HG03442 (cell line): Measurements from ENCODE around the gene RNF13.
"Not testable (repeated sequence)": the region's sequence is repeated elsewhere in the genome, so short reads cannot be mapped to it uniquely, and the experiment has no call there.

Source experiments
- ATAC-seq: cut with Tn5 transposase; IDR thresholded peaks from one replicate; pipeline ENCODE4 v1.9.1; 2021; ENCODE audit warnings: mild to moderate bottlenecking, moderate library complexity; ENCODE audit not compliant: unreplicated experiment

RNF13 gene

DNA sequence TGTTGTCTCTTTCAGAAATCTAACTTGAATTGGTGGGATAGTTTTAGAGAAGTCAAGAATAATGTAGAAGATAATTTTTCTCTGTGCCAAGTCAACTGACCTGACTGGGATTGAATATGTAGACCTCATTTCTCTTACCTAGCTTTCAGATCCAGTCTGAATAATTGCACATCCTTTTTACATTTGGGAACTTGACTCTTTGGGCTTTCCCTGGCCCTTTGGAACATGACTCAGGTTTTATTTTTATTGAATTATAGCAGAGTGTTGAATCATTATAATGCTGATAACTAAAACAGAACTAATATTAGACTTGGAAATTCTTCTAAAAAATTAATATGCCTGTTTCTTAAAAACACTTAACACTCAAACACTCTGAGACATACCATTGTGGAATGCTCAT is 81.2 kb downstream of the RNF13 start:
- ATAC-seq = no peak

DNA sequence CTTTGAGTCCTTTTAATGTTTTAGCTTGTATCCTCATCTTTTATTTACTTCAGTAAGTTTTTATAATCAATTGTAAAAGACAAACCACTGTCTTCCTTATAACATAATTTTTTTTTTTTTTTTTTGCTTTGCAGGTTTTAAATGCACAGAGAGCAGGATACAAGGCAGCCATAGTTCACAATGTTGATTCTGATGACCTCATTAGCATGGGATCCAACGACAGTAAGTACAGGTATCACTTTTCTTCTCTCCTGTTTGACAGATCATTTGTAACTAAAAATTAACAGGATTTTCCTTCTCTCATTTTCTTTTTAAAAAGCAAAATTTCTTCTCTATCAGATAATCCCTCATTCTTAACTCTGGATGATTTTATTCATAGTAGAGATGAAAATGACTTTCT is 82.3 kb downstream of the RNF13 start:
- ATAC-seq = no peak

DNA sequence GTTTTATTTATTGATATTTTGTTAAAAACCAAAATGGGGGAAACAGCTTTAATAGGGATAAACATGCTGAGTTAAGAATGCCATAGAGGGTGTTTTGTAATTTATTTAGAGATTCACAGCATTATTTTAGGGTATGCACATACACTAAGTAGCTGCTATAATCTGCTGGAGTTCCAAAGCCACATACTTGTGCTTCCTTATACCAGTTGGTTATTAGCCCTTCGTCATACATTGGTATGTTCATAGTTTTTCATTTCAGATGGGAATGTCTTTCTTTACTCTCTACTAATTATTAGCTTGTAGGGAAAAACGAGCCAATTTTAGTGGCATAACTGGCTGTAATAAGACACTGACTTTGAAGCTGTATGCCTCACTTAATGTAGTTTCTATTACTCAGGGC is 82.8 kb downstream of the RNF13 start:
- ATAC-seq = no peak

DNA sequence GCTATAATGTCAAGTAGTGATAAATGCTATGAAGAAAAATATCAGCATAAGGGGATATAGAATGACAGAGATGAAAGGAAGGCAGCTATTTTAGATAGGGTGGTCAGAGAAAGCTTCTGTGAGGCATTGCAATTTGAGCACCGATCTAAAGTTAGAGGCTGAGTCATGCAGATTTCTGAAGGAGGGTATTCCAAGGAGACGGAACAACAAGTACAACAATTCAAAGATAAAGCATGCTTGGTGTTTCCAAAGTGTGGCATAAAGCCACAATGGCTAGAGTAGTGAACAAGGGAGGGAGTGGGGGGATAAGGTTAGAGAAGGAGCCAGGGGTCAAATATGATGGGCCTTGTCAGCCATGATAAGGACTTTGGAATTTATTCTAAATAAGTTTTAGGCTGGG is 85.8 kb downstream of the RNF13 start:
- no peak for ATAC-seq

DNA sequence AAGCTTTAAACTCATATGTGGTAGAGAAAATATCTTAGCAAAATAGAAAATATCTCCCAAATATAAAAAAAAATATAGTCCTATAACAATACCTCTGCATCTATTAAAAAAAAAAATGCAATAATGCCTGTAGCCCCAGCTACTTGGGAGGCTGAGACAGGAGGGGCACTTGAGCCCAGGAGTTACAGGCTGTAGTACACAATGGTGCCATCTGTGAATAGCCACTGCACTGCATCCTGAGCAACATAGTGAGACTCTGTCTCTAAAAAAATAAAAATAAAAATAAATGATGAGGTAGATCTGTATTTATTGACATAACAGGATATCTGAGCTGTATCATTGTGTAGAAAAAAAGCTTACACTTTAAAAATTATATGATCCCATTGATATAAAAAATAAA is 87.3 kb downstream of the RNF13 start:
- no peak for ATAC-seq

DNA sequence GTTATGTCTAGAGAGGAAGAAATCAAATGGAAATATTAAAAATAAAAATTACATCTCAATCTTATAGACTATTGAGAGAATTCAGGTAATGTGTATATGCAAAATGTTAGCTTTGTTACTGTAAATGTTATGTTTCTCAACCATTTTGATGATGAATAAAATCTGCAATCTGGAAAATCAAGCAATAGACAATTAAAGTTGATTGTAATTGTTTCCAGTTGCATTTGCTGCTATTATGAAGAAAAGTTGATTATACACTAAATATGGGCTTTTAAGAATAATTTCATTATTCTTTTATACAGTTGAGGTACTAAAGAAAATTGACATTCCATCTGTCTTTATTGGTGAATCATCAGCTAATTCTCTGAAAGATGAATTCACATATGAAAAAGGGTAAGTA is 88.8 kb downstream of the RNF13 start:
- no peak for ATAC-seq

DNA sequence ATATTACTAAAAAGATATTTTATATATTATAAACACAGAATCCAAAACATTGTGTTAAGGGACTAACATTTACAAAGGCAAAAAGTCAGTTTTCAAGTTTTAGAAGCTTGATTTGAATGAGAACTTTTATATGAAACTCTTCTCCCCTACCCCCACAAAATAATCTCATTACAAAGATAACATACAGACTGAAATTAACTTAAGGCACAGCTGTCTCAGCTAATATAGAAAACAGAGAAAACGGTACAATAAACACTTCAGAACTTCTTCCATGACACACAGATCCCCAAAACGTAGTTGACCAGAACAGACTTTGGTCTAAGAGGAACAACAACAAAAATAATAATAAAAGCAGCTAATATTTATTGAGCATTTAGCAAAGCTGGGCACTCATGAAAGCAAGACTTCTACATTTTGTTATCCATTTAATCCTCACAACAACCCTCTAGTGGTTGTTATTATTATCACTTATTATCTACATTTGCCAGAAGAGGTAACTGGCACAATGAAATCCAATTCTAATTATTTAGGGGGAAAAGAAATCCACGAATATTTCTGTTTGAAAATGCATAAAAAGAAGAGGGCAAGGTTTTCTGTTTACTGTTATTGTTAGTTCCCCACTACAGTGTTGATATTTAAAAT is 89.6 kb downstream of the RNF13 start:
- no peak for ATAC-seq

DNA sequence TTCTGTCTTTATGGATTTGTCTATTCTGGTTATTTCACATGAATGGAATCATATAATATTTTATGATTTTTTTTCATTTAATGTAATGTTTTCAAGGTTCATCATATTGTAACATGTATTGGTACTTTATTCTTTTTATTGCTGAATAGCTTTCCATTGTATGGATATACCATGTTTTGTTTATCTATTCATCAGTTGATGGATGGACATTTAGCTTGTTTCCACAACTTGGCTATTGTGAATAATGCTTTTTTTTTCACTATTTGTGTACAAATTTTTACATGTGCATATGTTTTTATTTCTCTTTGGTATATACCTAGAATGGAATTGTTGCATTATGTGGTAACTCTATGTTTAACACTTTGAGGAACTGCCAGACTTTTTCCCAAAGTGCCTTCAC is 93.0 kb downstream of the RNF13 start:
- ATAC-seq = no peak

DNA sequence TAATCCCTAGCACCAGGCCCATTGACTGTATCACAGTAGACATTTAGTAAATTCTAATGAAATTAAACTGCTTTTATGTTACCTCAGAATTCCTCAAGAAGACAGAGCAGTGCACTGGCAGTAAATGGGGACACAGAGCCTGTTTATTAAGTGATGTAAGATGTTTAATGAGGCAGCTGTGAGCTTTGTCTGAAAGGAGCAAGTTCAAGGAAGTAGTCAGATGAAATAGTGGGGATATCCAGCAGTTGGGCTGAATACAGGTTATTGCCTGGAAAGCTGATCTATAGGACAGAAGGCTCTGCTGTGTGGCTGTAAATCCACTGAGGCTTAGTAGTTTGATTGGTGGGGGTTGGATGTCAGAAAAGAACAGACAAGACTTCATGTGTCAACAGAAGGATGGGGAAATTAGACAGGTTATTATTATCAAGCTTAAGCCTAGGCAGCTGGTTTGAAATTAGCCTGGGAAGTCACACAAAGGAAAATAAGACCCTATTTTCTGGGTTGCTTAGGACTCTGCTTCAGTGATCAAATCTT is 95.5 kb downstream of the RNF13 start:
- ATAC-seq = no peak

DNA sequence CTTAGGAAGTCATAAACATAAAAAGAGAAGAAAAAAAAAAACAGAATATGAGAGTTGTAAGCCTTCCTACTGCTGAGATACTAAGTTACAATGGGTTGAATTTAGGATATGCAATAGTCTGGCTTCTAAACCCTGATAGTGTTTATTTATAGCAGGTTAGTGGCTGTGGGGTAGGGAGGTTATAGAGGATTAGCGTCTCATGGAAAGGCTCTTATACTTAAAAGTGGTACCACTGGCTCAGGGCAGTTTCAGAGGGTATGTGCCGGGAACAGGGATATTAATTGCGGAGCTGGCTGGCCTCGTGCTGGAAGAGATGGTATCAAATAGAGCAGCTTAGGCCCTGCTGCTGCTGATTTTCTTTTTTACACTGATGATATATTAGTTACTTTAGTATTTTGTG is 96.9 kb downstream of the RNF13 start:
- no peak for ATAC-seq

DNA sequence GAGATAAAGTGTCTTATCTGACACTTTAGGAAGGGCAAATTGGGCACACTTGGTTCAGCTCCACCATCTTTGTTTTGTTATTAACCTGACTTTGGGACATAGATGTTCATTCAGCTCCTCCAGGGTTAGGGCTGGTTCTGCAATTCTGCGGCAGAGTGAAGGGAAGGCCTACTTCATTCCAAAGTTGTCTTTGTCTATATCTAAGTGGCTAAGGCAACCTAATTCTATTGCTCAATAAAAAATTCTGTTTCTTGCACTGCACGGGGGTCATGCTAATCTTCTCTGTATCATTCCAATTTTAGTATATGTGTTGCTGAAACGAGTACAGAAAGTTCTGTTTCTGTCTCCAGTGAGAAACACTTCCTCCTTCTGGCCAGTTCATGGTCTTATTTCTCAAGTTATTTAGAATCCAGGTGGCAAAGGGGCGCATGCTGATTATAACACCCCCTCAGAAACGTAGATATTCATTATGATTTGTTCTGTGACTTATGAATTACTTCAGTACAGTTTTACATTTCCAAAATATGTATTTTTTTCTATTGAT is 104.2 kb downstream of the RNF13 start:
- ATAC-seq = no peak

DNA sequence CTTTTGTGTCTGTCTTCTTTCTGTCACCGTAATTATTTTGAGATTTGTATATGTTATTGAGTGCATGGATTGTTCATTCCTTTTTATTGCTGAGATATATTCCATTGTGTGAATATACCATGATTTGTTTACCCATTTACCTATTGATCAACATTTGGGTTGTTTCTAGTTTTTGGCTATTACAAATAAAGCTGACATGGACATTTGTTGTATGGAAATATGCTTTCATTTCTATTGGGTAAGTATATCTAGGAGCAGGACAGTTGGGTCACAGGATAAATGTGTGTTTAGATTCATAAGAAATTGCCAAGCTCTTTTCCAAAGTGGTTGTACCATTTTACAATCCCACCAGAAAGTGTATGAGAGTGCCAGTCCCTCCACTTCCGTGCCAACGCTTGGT is 106.5 kb downstream of the RNF13 start:
- no peak for ATAC-seq

DNA sequence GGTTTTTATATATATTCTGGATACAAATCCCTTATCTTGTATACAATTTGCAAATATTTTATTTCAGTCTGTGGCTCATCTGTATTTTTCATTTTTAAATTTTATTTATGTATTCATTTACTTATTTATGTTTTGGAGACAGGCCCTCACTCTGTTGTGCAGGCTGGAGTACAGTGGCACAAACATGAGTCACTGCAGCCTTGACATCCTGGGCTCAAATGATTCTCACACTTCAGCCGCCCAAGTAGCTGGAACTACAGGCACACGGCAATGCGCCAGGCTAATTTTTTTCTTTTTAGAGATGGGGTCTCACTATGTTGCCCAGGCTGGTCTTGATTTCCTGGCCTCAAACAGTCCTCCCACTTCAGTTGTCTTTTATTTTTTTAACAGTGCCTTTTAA is 107.1 kb downstream of the RNF13 start:
- no peak for ATAC-seq

DNA sequence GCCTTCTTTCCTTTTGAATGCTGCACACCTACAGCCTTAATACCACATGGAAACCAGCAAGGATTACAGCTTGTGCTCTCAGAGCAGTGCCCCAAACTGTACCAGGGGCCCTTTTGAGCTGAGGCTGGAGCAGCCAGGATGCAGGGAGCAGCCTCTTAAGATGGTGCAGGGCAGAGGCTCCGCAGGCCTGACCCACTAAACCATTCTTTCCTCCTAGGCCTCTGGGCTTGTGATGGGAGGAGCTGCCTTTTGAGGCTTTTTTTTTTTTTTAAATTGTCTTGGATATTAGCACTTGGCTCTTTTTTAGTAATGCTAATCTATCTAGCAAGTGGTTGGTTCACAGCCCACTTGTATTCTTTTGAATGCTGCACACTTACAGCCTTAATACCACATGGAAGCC is 120.0 kb downstream of the RNF13 start:
- ATAC-seq = no peak

DNA sequence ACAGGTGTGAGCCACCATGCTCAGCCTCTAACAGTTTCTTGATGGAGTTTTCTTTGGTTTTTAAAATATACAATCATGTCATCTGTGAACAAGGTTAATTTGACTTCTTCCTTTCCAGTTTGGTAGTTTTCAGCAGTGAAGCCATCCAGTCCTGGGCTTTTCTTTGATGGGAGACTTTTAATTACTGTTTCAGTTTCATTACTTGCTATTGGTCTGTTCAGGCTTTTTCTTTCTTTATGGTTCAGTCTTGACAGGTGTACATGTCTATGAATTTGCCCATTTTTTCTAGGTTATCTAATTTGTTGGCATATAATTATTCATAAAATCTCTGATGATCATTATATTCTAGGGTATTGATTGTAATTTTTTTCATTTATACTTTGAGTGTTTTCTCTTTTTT is 120.8 kb downstream of the RNF13 start:
- no peak for ATAC-seq

DNA sequence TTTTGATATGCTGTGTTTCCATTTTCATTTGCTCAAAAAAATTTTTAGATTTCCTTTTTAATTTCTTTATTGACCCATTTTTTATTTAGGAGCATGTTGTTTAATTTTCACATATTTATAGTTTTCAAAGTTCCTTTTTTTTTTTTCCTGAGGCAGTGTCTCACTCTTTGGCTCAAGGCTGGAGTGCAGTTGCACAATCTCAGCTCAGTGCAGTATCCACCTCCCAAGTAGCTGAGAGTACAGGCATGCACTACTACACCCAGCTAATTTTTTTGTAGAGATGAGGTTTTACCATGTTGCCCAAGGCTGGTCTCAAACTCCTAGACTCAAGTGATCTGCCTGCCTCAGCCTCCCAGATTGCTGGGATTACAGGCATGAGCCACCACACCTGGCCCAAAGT is 121.5 kb downstream of the RNF13 start:
- no peak for ATAC-seq

DNA sequence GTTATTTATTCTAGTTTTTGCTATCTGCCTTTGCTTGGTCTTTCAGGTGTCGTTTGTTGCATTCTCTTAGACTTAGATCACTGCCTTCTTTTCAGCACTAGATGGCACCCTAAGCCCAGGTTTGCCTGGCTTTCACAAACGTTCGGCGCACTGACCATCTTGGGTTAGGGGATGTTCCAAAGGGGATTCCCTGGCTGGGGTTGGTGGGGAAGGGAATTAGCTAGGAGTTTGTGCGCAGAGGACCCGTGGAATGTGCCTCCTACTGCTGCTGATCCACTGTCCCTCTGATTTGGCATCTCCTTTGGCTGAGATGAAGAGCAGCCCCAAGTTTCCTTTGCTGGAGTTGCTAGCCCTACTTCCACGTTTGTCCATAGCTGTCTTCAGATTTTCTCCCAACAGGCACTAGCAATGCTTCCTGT is 123.8 kb downstream of the RNF13 start:
- peak; percentile 74 for ATAC-seq

DNA sequence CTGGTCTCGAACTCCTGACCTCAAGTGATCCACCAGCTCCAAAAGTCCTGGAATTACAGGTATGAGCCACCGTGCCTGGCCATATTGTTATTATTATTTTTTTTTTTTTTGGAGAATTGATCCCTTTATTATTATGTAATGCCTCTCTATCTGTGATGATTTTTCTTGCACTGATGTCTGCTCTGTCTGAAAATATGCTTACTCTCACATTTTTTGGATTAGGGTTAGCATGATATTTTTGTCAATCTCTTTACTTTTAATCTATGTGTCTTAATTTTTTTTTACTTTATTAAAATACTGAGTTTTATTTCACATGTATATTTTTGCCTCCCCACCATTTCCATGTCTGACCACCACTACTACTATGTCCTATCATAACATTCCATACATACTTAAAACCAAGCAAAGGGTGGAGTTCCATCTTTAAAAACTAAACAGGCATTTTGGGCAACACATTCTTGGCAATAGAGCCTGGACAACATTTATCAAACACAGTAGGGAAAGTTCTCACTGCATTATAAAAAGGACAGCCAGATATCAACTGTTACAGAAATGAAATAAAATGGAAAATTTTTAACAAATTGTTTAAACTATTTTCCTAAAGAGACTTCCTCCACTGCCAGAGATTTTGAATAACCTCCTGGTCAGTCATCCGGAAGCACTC is 125.5 kb downstream of the RNF13 start:
- ATAC-seq = not testable (repeated sequence)

DNA sequence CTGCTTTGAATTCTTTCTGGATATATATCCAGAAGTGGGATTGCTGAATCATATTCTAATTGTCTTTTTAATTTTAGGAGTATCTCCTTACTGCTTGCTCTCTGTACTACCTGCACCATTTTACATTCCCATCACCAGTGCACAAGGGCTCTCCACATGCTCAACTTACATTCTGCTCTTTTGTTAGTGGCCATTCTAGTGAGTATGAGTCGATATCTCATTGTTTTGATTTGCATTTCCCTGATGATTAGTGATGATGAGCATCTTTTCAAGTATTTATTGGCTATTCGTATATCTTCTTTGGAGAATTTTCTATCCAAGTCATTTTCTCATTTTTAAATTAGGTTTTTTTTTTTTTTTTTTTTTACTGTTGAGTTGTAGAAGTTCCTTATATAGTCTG is 128.2 kb downstream of the RNF13 start:
- ATAC-seq = no peak

DNA sequence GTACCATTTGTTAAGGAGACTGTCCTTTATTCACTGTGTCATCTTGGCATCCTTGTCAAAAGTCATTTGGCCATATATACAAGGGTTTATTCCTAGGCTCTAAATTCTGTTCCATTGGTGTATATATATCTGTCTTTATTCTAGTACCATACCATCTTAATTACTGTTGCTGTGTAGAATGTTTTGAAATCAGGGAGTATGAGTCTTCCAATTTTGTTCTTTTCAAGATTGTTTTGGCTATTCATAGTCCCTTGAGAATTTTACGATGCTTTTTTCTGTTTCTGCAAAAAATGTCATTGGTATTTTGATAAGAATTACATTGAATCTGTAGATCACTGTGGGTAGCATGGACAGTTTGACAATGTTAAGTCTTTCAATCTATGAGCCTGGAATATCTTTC is 128.9 kb downstream of the RNF13 start:
- ATAC-seq = no peak

DNA sequence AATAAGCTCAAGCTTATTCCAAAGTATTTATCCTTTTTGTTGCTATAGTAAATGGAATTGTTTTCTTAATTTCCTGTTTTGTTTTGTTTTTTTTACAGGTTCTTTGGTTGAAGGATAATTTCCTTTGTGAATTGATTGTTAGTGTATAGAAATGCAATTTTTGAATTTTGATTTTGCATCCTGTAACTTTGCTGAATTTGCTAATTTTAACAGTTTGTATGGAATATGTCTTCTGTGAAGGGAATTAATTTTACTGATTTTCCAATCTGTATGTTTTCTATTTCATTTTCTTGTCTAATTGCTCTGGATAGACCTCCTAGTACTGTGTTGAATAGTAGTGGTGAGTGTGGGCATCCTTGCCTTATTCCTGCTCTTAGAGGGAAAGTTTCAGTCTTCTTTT is 129.4 kb downstream of the RNF13 start:
- no peak for ATAC-seq

DNA sequence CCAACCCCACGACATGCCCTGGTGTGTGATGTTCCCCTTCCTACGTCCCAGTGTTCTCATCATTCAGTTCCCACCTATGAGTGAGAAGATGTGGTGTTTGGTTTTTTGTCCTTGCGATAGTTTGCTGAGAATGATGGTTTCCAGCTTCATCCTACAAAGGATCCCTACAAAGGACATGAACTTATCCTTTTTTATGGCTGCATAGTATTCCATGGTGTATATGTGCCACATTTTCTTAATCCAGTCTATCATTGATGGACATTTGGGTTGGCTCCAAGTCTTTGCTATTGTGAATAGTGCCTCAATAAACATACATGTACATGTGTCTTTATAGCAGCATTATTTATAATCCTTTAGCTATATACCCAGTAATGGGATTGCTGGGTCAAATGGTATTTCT is 131.0 kb downstream of the RNF13 start:
- ATAC-seq = not testable (repeated sequence)
